ENCODE measurements around the gene PIK3IP1.

- TF ChIP-seq POLR2AphosphoS5 (IDR thresholded peaks at IDR 0.05; ENCODE audit: low read depth, low read length) = no peak
- TF ChIP-seq TAF1 (IDR thresholded peaks at IDR 0.05; ENCODE audit: borderline replicate concordance, insufficient read depth, low read length) = no peak
- TF ChIP-seq REST (IDR thresholded peaks at IDR 0.05; ENCODE audit: insufficient read depth in 1 of 2, low read depth in 2 of 2, low read length in 2 of 2) = no peak
- no peak for TF ChIP-seq SIN3A (IDR thresholded peaks at IDR 0.05; ENCODE audit: borderline replicate concordance, insufficient read depth, low read length)
- no peak for TF ChIP-seq FOXP2 (optimal IDR thresholded peaks at IDR 0.05; ENCODE audit: borderline replicate concordance, extremely low read depth, extremely low read length, insufficient read depth)
Observed at GRCh38 chr22:31329453-31330215, 37.3 kb upstream of the PIK3IP1 start.
